Measurements from ENCODE around the gene USP3.

The USP3 gene

DNA sequence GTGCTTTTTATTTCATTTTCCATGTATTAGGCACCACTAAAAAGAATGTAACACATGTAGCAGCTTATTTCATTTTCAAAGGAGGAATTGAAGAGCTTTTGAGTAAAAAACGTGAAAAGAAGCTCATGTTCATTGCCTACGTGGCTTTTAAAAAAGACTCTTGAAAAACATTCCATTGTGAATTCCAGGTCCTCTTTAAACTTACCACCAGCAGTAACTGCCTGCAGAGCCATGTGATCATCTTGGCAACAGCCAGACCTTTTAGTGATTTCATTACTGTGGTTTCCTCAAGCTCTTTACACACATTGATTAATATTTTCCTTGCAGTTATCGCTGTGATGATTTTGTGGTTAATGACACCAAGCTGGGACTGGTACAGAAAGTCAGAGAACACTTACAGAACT, 49.0 kb downstream of the USP3 start:
- peak; percentile 22 for DNase-seq

DNA sequence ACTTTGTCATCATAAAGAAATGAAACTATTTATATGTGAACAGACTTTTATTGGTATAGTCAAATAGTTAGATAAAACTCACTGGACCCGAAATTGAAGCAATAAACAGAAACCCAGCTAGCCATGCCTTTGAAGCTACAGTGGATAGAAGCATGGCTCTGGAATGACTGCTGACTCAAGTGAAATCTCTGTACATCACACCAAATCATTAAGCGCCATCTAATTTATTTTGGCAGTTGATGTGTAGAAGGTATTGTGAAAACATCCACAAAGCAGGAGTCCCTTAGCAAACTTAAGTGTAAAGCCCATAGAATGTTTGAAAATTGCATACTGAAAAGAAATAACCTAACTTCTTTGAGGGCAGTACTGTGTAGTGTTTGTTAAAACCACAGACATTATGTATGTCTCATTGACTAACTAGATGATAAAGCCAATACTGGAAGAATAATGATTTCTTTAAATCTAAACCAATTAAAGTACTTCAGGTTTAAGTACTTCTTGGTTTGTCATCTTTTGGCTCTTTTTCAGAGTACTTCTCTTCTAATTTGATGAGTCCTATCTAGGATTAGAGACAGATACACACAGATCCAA, 50.0 kb downstream of the USP3 start:
- DNase-seq, result no peak

DNA sequence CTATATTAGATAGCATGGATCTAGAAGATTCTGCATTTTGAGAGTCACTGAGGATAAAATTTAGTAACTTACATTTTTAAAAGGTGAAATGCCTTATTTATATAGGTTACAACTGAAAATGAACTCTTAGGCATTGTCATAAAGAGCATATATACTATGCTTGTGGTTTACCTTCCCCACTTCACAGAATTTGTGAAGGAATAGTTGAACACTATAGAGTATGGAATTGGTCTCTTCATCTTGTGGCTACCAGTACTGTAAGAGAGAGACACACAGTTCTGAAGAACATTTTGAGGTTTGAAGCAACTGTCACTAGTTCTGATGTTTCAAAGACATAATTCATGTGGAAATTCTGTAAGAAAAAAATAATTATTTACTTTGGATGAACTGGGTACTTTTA, 51.1 kb downstream of the USP3 start:
- DNase-seq, result no peak

DNA sequence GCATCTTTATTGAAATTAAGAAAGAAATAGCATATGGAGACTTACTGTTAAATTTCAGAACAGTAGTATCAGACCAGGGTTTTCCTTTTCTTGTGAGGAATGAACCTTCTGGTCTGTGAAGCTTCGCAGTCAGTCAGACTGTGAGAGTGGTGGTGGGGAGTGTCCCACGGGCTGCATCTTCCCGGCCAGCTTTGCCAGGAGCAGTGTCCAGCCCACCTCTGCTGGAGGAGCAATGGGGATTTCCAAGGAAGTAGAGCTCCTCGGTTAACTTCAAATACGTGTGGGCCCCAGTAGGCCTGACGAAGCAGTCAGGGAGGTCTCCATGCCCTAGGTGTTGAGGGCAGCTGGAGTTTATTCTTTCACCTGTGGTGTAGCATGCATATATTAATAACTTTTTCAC, 51.9 kb downstream of the USP3 start:
- no peak for DNase-seq

DNA sequence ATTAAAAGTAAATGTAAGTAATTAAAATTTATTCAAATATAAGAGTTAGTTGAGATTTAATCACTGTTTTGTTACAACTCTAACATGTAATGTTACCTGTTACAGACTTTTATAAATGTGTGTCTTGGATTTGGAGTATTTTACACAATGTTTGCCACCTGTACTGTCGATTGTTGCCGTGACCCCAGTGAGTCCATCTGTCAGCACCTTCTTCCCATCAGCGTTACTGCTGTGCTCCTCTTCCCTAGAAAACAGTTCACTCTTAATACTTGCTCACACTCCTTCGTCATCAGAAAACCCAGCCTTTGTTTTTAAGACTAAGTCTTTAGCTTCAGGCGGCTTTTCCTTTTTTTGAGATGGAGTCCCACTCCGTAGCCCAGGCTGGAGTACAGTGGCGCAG, 52.3 kb downstream of the USP3 start:
- no peak for DNase-seq

DNA sequence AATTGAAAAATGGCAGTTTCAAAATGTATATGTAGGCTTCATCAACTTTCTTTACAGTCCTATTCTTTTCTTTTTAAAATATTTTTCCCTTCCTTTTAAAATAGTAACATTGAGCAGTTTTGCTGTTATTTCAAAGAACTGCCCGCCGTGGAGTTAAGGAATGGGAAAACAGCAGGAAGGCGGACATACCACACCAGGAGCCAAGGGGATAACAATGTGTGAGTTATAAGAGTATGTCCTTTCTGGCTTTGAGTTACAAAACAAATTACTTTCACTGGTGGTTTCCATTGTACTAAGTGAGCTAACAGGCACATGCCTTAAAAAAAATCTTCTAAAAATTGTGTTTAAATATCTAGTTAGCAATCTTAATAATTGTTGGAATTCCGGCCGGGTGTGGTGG, 55.4 kb downstream of the USP3 start:
- DNase-seq, result no peak

DNA sequence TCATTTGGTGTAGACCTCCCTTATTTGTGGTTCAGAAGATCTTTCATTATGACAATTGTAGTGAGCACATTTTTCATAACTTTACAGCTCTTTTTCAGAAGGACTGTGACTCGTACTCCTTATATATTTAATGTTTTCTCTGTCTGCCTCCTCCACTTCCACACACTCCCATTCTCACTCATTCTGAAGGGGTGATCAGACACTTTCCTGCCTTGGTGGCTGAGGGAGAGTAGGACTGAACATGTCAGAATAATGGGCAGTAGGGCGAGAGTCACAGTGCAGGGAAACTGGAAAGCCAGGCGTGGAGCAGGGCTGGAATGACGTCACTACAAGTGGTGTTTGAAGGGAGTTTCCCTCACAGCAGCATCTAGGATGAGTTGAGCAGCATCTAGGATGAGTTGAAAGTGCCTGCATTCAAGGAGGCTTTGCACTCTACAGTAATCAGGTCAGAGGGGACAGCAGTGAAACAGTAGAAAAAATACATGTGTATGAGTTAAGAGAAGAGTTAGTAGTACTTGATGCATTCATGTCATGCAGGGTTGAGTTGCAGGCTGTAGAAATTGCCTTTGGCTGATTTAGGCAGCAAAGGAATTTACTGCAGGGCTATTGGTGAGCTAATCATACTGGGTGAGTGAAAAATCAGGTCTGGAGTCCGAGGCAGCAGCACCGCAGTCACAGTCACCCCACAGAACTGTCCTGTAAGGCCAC, 56.5 kb downstream of the USP3 start:
- DNase-seq, result no peak

DNA sequence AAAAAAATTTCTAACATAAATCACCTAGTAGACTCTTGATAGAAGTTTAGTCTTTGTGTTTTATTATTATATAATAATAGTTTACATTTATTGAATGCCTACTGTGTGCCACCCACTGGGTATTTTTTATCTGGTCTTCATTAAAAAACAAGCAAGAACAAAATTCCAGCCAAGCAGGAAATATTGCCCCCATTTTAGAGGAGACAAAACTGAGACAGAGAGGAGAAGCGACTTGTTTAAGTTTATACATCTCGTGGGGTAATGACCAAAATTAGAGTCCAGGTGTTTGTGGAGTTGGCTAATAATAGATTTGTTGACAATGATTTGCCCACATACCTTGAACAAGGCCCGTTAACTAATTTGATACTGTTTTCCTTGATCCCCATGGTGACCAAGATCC, 59.7 kb downstream of the USP3 start:
- DNase-seq, result peak; percentile 31

DNA sequence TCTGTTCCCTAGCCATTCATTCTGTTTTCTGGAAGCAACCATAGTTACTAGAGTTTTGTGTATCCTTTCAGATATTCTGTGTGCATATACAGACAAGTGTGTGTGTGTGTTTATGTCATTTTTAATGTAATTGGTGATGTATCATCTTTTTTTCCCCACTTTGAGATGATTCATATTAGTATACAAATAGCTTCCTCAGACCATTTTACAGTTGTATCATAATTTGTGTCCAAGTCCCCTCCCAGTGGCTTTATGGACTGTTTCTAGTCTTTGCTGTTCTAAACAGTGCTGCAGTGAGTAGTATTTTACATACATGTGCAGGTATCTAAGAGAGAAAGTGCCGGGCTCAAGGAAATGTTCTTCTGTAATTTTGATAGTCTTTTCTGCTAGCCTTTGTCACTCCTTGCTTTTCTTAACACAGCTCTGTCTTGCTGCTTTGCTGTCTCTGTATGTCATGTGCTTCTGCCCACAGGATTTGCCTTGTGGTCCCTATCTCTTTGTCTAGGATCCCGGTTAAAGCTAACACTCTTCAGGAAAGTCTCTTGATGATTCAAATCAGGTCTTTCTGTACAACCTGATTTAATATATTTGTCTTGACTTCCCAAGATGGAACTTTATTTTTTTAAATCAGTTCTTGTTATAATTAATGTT, 61.3 kb downstream of the USP3 start:
- no peak for DNase-seq

DNA sequence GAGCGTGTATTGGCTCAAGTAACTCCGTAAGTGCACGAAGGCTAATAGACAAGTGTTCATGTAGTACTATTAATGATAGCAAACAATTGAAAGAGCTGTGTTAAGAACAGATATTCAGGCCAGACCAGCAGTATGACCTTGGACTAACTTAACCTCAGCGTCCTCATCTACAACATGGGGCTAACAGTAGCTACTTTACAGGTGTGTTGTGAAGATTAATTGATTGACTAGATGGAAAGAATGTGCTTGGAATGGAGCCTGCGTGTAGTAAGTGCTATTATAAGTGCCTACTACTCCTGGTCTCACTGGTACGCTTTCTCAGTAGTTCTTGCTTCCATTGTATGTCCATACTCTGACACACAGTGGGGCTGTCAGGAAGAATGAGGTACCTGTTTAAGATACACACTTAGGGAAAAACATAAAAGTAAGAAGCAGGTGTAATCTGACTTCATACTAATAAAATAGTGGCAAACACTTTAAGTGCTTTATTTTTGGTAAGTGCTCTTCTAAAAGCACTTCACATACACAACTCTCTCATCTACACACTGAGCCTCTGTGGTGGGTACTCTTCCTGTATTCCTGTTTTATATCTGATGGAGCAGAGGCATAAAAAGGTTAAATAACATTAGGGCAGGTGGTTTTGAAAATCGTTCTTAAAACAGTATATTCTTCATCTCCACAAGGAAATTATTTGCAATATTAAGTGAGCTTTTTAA, 68.5 kb downstream of the USP3 start:
- no peak for DNase-seq

DNA sequence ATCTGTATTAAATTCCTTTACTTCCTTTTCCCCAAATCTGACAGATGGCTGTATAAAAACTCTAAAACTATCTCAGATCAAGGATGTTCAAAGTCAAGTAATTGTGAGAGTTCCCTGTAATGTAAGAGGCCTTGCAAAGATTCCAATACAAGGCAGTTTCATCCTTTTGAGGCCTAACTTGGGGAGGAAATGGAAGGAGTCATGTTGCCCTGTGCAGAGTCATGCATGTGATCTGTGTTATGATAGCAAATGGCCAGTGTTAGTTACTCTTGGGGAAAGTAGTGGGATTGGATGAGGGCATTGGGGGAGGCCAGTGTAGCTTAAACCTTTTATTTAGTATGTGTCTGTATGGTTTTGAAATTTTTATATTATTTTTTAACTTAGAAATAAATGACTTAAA, 69.1 kb downstream of the USP3 start:
- no peak for DNase-seq

DNA sequence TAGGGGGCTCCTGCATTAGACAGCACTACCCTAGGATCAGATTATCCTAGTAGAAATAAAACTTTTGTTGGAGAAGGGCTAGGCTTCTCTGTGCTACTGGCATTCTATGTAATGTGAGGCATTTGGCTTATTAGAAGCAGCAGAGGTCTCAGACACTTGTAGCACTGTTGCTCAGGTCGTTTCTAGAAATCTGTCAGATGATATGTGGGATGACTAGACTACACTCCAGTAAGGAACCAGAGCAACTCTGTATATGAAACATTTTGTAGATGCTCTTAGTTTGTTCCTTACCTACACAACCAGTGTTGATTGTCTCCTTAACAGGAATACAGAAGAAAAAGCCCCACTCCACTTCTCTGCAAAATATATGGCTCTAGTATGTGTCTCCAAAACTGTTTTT, 70.9 kb downstream of the USP3 start:
- DNase-seq, result no peak

DNA sequence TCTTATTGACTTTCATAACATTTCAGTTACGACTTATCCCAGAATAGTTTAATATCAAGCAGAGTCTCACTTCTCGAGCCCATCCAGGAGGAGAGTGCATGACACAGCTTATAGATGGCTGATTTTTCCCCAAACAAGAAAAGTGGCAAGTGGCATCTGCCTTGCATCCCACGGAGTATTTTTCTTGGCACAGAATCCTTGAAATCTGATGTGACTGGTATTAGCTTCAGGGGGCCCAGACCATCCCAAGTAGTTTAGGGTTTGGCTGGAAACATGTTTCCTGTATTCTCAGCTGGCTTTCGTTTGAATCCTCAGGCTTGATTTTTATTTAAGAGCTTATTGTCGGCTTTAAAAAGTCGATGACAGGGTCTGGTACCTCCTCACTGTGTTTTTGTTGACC, 72.0 kb downstream of the USP3 start:
- no peak for DNase-seq

DNA sequence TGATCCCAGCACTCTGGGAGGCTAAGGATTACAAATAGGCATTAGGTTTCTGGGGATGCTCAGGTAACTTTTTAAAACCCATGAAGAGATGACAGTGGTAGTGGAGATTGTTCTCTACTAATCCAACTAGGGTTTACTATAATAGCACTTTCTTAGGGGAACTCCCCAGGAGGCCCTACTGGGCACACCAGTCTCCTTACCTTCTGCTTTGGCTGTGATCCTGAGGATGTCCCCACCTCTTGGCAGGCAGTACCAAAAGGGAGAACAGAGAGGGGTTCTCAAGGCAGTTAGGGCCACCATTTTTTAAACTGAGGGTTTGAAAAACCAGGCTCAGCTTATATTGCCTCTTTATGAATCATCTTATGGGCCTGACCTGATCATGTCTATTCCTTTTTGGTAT, 77.8 kb downstream of the USP3 start:
- DNase-seq, result no peak

DNA sequence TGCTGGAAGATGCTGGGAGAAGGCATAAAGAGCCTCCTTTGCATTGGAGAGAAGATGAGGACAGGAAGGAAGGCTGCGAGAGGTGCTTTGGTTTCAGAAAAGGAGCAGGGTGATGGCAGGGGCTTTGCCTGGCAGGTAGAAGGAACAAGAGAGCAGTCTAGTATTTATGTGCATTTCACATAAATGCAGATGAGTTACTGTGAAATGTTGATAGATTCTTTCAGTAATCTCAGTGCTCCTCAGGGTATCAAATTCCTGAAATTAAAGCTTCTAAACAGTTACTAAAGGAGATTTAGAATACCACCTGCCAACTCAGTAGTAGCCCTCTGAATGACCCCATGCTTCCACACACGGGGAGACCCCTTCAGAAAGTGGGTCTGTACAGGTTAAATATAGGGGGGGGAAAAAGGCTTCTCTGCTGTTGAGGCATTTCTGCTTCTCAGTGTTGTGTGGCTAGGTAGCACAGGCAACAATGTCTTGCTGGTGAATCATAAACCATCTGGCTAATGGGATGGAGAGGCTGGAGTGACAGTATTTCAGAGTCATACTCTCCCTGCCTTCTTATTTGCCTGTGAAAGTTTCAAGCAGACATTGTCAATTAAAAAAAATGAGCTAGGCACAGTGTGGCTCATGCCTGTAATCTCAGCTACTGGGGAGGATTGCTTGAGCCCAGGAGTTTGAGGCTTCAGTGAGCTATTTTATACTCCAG, 78.5 kb downstream of the USP3 start:
- DNase-seq, result no peak

DNA sequence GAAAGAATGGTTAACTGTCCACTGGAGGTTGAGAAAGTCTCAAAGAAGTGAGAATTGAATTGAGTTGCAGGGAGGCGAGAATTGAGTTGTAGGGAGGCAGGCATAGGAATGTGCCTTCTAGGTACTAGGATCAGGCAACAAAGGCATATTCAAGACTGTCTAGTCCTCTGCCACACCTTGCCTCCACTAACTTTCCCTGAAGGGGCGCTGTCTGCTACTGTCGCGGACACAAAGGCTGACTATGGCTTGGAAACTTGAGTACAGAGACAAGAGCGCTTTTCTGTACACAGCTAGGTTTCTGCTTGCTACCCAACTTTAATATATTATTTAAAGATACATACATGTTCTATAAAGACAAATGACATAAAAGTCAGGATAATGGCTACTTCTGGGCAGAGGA, 82.4 kb downstream of the USP3 start:
- DNase-seq, result no peak

DNA sequence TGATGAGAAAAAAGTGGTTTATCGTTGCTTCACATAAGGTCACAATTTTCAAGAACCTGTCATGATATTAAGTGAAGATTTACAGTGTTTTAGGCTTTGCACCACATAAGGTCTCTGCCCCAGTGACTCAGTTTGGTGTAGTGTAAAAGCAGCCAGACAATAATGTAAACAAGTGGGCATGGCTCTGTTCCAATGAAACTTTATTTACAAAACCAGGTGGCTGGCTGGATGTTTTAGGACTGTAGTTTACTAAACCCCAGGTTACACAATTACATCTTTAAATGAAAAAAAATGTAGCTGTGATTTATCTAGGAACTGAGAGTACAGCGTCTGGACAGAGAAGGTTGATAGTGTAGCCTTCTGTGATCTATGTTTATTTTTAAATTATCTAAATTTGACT, 83.1 kb downstream of the USP3 start:
- DNase-seq, result peak; percentile 61

DNA sequence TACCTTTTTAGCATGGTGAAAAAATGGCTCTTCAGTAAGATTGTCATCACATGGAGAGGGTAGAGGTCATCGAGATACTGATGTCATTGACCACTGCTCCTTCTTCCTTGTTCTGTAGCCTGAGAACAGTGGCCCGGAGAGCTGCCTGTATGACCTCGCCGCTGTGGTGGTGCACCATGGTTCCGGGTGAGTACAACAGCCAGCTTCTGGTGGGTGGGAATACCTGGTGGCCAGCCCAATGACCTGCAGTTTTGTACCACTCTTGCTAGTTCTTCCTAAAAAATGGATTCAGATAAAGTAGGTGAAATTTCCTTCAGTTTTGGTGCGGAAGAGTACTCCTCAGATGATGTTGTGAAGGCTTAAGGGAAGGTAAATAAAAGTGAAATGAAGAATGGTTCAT, 84.4 kb downstream of the USP3 start:
- no peak for DNase-seq

DNA sequence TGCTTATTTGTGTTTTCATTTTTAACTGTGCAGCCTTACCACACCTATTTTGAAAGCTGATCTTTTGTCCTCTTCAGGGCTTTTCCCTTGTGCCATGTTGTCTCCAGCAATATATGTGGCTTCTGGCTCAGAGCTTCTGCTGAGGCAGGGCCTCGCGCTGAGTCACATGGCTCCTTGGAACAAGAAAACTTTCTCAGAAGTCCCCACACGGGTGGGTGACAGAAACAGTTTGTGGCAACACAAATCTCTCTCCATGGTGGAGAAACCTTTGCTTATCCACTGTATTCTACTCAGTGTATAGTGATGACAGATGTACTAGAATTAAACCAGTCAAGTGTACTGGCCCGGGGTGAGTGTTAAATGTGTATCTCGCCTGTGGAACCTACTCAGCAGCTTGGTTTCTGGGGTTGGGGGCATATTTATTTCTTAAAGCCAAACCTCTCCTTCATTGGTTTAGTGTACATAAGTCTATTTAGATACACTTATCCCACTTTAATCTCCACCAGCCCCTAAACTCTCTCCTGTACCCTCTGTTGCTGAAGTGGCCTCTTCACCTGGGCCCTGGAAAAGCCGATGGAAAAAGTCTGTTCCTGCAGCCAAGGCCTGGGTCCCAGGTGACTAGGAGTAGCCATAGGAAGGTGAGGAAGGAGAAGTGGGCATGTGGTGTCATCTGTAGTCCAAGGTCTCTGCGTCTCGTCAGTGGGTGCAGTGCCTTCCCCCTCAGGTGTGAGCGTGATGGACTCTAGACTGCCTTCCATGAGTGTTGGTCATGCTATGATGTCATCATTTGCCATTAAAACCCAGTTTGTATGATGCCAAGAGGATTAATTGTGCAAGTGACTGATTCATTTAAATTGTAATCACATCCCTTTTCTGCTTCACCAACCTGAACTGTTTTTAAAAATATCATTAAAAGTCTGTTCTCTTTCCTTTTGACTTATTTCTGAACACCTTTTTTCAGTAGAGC, 89.6 kb downstream of the USP3 start:
- DNase-seq, result no peak

DNA sequence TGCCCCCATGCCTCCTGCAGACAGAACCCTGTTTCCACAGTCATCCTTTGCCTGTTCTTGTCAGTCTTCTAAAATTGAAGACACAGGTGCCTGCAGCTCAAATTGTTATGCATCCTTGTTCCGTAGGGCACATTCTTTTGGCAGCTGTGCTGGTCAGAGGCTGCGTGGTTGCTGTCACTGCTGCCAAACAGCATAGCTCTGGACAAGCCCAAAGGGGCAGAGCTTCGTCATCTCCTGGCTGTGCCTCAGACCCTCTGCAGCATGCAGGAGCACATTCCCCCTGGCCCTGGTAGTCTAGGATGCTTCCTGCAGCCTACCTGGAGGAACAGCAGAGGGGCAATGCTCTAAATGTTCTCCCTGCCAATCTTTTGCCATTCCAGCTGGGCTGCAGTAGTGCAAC, 90.7 kb downstream of the USP3 start:
- no peak for DNase-seq

DNA sequence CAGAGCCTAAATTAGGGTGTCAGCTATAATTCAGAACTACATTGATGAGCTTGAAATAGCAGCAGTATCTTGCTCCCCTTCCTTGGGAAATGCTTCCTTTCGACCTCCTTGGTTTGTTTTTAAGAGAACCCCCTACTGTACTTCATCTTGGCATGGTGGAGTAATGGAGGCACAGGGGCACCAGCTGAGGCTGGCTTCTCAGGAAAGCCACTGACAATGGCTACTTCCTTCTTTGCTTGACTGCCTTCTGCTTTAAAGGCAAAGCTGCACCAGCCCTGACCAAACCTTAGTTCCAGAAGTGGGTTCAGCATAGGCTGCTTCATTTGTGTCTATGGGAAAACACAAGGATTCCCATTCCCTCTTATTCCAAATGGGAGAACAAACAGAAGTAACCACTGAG, 91.3 kb downstream of the USP3 start:
- no peak for DNase-seq

DNA sequence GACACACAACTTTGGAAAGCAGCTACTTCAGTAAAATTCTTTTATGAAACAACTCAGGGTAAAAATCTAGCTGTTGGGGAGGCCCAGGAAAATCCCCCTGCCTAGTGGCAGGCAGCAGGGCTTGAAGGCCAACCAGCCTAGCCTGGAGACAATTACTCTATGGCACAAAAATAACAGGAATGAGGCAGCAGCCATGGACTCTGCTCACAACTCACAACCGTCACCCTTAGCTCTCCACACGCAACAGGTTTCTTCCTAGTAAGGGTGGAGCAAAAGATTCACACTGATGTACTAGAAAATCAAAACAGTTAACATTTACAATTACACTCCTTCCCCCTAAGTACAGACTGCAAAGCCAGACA, 92.3 kb downstream of the USP3 start:
- DNase-seq, result no peak
